ENCODE data around the gene PRTN3.
"Not testable (repeated sequence)": the region's sequence is repeated elsewhere in the genome, so short reads cannot be mapped to it uniquely, and the experiment has no call there.

PRTN3 gene

DNA sequence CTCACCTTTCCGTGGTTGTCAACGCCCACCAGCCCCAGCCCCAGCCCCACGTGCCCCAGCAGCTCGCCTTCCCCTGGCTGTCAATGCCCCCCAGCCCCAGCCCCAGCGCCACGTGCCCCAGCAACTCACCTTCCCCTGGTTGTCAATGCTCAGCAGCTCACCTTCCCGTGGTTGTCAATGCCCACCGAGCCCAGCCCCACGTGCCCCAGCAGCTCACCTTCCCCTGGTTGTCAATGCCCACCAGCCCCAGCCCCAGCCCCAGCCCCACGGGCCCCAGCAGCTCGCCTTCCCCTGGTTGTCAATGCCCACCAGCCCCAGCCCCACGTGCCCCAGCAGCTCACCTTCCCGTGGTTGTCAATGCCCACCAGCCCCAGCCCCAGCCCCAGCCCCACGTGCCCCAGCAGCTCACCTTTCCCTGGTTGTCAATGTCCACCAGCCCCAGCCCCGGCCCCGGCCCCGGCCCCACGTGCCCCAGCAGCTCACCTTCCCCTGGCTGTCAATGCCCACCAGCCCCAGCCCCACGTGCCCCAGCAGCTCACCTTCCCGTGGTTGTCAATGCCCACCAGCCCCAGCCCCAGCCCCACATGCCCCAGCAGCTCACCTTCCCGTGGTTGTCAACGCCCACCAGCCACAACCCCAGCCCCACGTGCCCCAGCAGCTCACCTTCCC lies 37.3 kb downstream of the PRTN3 start:
- intact Hi-C loops (cut with micrococcal nuclease); H3K27me3 Mint-ChIP-seq; H3K4me1 Mint-ChIP-seq (ENCODE audit: low read depth); H3K4me3 Mint-ChIP-seq; H3K27ac Mint-ChIP-seq; H3K9me3 Mint-ChIP-seq: not testable (repeated sequence)
- peaks cover 94% of the 10 kb centered on the region for H3K36me3 Mint-ChIP-seq (ENCODE audit: low read depth)

DNA sequence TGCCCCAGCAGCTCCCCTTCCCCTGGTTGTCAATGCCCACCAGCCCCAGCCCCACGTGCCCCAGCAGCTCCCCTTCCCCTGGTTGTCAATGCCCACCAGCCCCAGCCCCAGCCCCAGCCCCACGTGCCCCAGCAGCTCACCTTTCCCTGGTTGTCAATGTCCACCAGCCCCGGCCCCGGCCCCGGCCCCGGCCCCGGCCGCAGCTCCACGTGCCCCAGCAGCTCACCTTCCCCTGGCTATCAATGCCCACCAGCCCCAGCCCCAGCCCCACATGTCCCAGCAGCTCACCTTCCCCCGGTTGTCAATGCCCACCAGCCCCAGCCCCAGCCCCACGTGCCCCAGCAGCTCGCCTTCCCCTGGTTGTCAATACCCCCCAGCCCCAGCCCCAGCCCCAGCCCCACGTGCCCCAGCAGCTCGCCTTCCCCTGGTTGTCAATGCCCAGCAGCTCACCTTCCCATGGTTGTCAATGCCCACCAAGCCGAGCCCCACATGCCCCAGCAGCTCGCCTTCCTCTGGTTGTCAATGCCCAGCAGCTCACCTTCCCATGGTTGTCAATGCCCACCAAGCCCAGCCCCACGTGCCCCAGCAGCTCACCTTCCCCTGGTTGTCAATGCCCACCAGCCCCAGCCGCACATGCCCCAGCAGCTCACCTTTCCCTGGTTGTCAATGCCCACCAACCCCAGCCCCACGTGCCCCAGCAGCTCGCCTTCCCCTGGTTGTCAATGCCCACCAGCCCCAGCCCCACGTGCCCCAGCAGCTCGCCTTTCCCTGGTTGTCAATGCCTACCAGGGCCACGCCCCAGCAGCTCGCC lies 38.2 kb downstream of the PRTN3 start:
- H3K27ac Mint-ChIP-seq; H3K27me3 Mint-ChIP-seq; H3K4me1 Mint-ChIP-seq (ENCODE audit: low read depth); H3K4me3 Mint-ChIP-seq; intact Hi-C loops (cut with micrococcal nuclease); H3K9me3 Mint-ChIP-seq: not testable (repeated sequence)
- H3K36me3 Mint-ChIP-seq (ENCODE audit: low read depth) = peaks cover 100% of the 10 kb centered on the region

DNA sequence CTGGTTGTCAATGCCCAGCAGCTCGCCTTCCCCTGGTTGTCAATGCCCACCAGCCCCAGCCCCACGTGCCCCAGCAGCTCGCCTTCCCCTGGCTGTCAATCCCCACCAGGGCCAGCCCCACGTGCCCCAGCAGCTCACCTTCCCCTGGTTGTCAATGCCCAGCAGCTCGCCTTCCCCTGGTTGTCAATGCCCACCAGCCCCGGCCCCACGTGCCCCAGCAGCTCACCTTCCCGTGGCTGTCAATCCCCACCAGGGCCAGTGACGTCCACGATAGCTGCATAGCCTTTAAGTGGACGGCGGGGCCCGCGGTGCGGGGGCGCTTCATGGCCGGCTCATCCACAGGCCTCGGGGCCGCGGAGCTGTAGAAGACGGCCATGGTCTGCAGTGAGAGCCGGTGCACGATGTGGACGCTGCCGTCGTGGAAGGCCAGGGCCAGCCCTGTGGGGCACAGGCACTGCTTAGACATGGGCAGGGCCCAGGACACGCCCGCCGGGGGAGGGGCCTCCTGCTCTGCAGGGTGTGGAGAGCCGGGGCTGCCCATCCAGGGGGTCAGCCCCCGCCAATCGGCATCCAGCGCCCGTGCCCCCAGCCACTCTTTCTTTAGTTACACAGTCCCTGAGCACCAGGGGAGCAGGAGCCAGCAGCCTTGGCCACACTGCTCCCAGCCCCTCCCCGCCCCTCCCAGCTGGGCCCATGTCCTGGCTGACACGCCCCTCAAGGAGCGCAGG lies 39.1 kb downstream of the PRTN3 start:
- intact Hi-C loops (cut with micrococcal nuclease) = no loop called here
- Mint-ChIP-seq H3K9me3 (no peaks in the 10 kb centered on the region), H3K4me3 (no peak overlapping the region), H3K36me3 (ENCODE audit: low read depth) (peaks cover 100% of the 10 kb centered on the region), H3K27ac (no peak overlapping the region), H3K4me1 (ENCODE audit: low read depth) (no peaks in the 10 kb centered on the region), H3K27me3 (no peaks in the 10 kb centered on the region)

DNA sequence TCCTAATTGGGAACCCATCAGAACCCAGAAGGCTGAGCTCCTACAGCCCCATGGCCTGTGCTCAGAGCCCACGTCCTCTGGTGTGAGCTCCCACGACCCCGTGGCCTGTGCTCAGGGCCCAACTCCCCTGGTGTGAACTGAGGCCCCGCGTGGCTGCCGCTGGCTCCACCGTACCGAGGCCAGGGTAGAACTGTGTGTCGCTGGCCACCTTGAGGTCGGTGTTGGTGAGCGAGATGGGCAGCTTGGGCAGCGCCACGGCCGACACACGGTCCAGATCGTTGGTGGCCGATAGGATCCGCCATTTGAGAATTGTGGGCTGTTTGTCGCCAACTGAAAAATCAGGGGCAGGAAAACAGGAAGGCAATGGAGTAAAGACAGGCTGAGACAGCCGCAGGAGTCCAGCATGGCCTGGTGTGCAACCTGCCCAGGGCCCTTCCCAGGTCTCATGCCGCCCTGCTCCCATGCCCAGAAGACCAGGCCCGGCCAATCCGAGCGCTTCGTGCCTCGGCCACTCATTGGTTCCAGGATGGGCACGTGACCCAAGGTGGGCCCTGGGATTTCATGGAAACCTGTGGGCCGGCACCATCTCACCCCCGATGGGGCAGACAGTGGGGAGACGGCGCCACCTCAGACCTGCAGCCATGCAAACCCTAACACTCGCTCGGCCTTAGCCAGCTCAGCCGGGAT lies 40.7 kb downstream of the PRTN3 start:
- Mint-ChIP-seq H3K36me3 (ENCODE audit: low read depth) (peaks cover 100% of the 10 kb centered on the region), H3K4me1 (ENCODE audit: low read depth) (no peaks in the 10 kb centered on the region), H3K4me3 (no peak overlapping the region), H3K27ac (no peak overlapping the region), H3K27me3 (no peaks in the 10 kb centered on the region), H3K9me3 (no peaks in the 10 kb centered on the region)
- intact Hi-C loops (cut with micrococcal nuclease) = no loop called here

DNA sequence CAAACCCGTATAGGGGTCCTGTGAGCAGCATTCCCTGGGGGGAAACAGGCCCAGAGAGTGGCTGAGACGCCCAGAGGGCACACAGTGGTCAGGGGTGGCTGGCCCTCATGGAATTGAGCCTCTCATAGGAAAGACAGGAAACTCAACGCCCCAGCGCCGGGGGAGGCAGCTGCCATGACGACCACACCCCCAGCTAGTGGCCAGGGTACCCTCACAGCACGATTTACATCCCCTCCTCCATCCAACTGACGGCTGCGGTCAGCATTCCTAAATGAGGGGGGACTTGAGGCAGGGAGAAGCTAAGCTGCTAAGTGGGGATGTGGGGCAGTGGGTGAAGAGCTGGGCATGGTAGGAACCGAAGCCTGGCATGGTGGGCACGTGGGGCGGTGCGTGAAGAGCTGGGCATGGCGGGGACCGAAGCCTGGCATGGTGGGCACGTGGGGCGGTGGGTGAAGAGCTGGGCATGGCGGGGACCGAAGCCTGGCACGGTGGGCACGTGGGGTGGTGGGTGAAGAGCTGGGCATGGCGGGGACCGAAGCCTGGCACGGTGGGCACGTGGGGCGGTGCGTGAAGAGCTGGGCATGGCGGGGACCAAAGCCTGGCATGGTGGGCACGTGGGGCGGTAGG lies 42.2 kb downstream of the PRTN3 start:
- Mint-ChIP-seq H3K4me1 (ENCODE audit: low read depth) (no peaks in the 10 kb centered on the region), H3K27me3 (no peaks in the 10 kb centered on the region), H3K9me3 (no peaks in the 10 kb centered on the region), H3K36me3 (ENCODE audit: low read depth) (peaks cover 100% of the 10 kb centered on the region), H3K27ac (no peak overlapping the region), H3K4me3 (no peak overlapping the region)
- intact Hi-C loops (cut with micrococcal nuclease) = no loop called here

DNA sequence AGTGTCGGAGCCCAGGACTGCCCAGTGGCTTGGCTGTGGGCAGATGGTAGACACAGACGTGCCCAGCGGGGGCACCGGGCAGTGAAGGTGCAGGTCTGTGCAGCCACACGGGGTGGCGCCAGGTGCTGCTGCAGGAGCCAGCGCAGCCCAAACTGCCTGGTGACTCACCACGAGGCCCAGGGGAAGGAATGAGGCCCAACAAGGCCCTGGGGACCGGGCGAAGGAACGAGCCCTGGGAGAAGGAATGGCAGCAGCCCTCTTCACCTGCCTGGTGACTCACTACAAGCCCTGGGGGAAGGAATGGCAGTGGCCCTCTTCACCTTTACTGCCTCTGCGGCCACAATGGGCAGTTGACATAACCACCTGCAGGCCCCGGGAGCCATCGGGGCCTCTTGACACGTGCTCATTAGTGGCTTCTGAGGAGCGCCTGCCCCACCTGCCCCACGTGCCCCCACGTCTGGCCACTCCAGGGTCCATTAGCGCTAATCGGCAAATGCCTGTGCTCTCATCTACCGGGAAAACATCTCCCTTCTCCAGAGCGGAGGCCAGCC lies 42.9 kb downstream of the PRTN3 start:
- Mint-ChIP-seq H3K27ac (no peak overlapping the region), H3K4me1 (ENCODE audit: low read depth) (peaks cover 4% of the 10 kb centered on the region), H3K27me3 (no peaks in the 10 kb centered on the region), H3K4me3 (no peak overlapping the region), H3K9me3 (no peaks in the 10 kb centered on the region), H3K36me3 (ENCODE audit: low read depth) (peaks cover 100% of the 10 kb centered on the region)
- intact Hi-C loops (cut with micrococcal nuclease) = no loop called here

DNA sequence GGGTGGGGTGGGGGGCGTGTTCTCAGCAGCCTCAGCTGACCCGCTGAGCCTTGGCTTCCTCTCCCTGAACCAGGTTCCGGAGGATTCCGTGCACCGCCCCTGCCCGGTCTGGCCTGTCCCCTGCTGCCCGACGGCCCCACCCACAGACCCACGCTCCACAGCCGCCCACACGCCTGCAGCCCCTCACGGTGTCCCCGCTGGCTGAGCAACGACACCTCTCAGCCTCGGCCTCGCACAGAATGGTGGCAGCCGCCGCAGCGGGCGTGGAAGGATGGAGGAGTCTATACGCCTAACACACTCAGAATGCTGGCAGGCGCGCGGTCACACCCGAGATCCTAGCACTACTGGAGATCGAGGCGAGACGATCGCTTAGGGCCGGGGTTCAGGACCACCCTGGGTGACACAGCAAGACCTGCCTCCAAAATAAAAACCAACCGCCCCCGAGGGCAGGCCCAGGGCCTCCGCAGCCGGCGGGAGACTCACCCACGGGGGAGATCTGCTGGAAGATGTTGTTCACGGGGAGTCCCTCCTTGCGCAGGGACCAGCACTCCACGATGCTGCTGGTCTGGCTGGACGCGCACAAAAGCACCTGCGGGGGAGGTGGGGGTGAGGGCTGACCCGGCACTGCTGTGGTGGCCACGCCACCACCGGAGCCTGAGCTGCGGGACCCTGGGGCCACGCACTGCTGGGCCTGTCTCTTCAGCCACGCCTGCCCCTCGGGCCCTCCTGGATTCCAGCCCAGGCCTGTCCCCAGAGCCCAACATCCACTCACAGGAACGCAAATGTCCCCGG lies 43.8 kb downstream of the PRTN3 start:
- no peak overlapping the region for H3K27ac Mint-ChIP-seq
- peaks cover 100% of the 10 kb centered on the region for H3K36me3 Mint-ChIP-seq (ENCODE audit: low read depth)
- H3K4me1 Mint-ChIP-seq (ENCODE audit: low read depth) = peaks cover 10% of the 10 kb centered on the region
- H3K9me3 Mint-ChIP-seq = no peaks in the 10 kb centered on the region
- H3K4me3 Mint-ChIP-seq = no peak overlapping the region
- no peaks in the 10 kb centered on the region for H3K27me3 Mint-ChIP-seq
- intact Hi-C loops (cut with micrococcal nuclease) = no loop called here

DNA sequence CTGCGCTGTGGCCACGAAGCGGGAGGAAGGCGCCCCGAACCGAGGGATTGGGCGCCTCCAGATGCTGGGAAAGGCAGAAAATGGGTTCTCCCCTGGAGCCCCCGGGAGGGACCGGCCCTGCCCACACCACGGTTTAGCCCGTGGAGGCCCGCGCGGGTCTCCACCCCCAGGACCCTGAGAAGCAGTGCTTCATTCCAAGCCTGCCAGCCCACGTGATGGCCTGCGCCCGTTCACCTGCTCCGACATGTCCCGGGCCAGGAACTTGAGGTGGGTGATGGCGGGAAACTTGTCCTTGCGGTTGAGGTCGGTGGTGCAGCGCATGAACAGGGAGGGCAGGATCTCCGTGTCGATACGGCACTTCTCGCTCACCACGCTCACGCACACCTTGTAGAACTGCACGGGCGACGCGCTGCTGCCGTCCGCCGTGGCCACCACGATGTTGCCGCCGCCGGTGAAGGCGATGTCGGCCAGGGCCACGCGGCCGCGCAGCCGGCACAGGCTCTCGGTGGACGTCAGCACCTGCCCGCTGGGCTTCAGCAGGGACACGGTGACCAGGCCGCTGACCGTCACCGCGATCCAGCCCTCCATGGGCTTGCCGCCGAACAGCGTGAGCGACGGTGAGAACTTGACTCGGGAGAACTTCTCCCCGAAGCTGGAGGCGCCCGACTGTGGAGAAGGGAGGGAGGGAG lies 44.9 kb downstream of the PRTN3 start:
- intact Hi-C loops (cut with micrococcal nuclease) = no loop called here
- Mint-ChIP-seq H3K4me3 (no peak overlapping the region), H3K27me3 (no peaks in the 10 kb centered on the region), H3K36me3 (ENCODE audit: low read depth) (peaks cover 100% of the 10 kb centered on the region), H3K27ac (no peak overlapping the region), H3K4me1 (ENCODE audit: low read depth) (peaks cover 10% of the 10 kb centered on the region), H3K9me3 (no peaks in the 10 kb centered on the region)

DNA sequence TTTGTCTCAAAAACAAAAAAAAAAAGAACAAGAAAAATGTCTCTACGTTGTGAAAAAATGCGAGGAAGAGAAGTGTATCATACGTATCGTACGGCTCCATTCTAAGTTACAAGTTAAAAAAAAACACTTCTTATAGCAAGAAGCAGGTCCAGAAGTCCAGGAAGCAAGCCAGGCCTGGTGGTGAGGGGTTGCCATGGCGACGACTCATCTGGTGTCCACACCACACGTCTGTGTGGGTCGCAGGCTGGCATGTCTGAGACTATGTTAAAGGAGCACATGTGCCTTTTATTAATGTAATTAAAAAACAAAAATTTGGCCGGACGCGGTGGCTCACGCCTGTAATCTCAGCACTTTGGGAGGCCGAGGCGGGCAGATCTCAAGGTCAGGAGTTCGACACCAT lies 46.3 kb downstream of the PRTN3 start:
- no peak overlapping the region for H3K27ac Mint-ChIP-seq
- H3K27me3 Mint-ChIP-seq = no peaks in the 10 kb centered on the region

DNA sequence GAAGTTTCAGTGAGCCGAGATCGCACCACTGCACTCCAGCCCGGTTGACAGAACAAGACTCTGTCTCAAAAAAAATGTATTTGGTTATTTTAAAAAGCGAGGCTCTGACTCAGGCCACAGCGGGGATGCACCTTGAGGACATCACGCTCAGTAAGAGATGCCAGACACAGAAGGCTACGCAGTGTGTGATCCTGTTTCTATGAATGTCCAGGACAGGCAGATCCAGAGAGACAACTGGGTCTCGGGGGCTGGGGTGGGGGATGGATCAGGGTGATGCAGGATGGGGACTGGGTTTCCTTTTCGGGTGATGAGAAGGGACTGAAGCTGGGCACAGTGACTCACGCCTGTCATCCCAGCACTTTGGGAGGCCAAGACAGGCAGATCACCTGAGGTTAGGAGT lies 46.8 kb downstream of the PRTN3 start:
- no peaks in the 10 kb centered on the region for H3K9me3 Mint-ChIP-seq
- peaks cover 24% of the 10 kb centered on the region for H3K4me1 Mint-ChIP-seq (ENCODE audit: low read depth)
- H3K27ac Mint-ChIP-seq = no peak overlapping the region
- peaks cover 89% of the 10 kb centered on the region for H3K36me3 Mint-ChIP-seq (ENCODE audit: low read depth)
- H3K4me3 Mint-ChIP-seq = no peak overlapping the region
- H3K27me3 Mint-ChIP-seq = no peaks in the 10 kb centered on the region
- intact Hi-C loops (cut with micrococcal nuclease) = no loop called here

More for the DNA sequence above, 46.3 kb downstream of the PRTN3 start:
- Mint-ChIP-seq H3K9me3 (no peaks in the 10 kb centered on the region), H3K4me1 (ENCODE audit: low read depth) (peaks cover 20% of the 10 kb centered on the region), H3K36me3 (ENCODE audit: low read depth) (peaks cover 94% of the 10 kb centered on the region), H3K4me3 (no peak overlapping the region)
- intact Hi-C loops (cut with micrococcal nuclease) = no loop called here

DNA sequence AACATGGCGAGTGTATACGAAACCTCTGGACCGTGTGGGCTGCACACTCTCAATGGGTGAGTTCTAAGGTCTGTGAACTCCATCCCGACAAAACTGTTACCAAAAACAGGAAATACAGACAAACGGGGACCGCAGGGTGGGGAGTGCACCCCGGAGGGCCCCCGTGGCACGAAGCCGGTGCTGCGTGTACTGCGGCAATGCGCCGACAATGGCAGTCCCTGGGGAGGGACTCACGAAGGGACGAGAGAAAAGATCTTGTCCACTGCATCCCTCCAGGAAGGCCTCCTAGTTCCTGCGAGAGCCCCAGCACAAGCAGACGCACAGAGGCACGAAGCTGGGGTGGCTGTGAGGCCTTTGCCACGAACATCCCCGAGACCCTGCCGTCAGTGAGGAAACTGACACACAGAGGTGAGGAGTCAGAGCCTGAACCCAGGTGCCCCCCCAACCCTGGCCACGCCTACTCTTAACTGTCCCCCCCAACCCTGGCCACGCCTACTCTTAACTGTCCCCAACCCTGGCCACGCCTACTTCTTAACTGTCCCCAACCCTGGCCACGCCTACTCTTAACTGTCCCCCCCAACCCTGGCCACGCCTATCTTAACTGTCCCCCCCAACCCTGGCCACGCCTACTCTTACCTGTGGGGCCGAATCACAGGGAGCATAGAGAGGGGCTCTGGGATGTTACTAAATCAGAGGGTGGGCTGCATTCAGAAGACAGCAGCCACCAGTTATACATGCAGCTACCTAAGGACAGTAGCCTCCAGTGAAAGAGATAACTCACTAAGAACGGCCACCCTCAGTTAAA lies 48.0 kb downstream of the PRTN3 start:
- no peak overlapping the region for H3K4me3 Mint-ChIP-seq
- intact Hi-C loops (cut with micrococcal nuclease) = no loop called here
- peaks cover 24% of the 10 kb centered on the region for H3K4me1 Mint-ChIP-seq (ENCODE audit: low read depth)
- no peaks in the 10 kb centered on the region for H3K27me3 Mint-ChIP-seq
- H3K27ac Mint-ChIP-seq = no peak overlapping the region
- H3K36me3 Mint-ChIP-seq (ENCODE audit: low read depth) = peaks cover 83% of the 10 kb centered on the region
- no peaks in the 10 kb centered on the region for H3K9me3 Mint-ChIP-seq

All from dendritic cell treated with granulocyte-macrophage colony-stimulating factor and Interleukin-4, amounts not matched to agents 40 ng/mL and 50 ng/mL, for 4 days (primary cell).